HUES6 (cell line): ENCODE measurements around the gene TBX6.
A peak's percentile ranks its signal among the peaks of the same experiment; 100 is the strongest.

Experiments used
- H3K27ac ChIP-seq: 2 replicates; pipeline ENCODE4 v1.7.0; 2013; ENCODE audit warnings: low read depth, mild to moderate bottlenecking, low read length, inconsistent platforms
- H3K27me3 ChIP-seq: 2 replicates; pipeline ENCODE4 v1.6.1; 2013; ENCODE audit warnings: low read length; ENCODE audit not compliant: control insufficient read depth, insufficient read depth
- H3K36me3 ChIP-seq: 2 replicates; pipeline ENCODE4 v1.6.1; 2013; ENCODE audit warnings: low read length; ENCODE audit not compliant: control insufficient read depth, insufficient read depth
- H3K4me1 ChIP-seq: 2 replicates; pipeline ENCODE4 v1.6.1; 2013; ENCODE audit warnings: low read length; ENCODE audit not compliant: control insufficient read depth, insufficient read depth
- H3K4me3 ChIP-seq: 2 replicates; pipeline ENCODE4 v1.5.1; 2013; ENCODE audit warnings: low read depth, low read length
- H3K9ac ChIP-seq: one replicate; pipeline ENCODE4 v1.6.1; 2013; ENCODE audit warnings: mild to moderate bottlenecking, low read length
- H3K9me3 ChIP-seq: 2 replicates; pipeline ENCODE4 v1.6.1; 2013; ENCODE audit warnings: low read depth, low read length; ENCODE audit not compliant: control insufficient read depth, insufficient read depth

TBX6 gene

DNA sequence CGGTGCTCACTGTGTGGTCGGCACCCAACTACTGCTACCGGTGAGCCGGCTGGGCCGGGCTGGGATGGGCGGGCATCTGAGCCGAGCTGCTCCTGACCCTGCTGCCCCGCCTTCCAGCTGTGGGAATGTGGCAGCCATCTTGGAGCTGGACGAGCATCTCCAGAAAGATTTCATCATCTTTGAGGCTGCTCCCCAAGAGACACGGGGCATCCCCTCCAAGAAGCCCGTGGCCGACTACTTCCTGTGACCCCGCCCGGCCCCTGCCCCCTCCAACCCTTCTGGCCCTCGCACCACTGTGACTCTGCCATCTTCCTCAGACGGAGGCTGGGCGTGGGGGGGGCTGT lies 6.9 kb downstream of the TBX6 start:
- Histone ChIP-seq H3K4me3 (no peak overlapping the region), H3K9me3 (no peaks in the 10 kb centered on the region), H3K36me3 (peaks cover 57% of the 10 kb centered on the region), H3K9ac (no peak overlapping the region), H3K27ac (peak overlapping the region; percentile 80; the same call in 1 of the 2 replicates), H3K4me1 (peaks cover 11% of the 10 kb centered on the region; the same call in 1 of the 2 replicates), H3K27me3 (no peaks in the 10 kb centered on the region)

DNA sequence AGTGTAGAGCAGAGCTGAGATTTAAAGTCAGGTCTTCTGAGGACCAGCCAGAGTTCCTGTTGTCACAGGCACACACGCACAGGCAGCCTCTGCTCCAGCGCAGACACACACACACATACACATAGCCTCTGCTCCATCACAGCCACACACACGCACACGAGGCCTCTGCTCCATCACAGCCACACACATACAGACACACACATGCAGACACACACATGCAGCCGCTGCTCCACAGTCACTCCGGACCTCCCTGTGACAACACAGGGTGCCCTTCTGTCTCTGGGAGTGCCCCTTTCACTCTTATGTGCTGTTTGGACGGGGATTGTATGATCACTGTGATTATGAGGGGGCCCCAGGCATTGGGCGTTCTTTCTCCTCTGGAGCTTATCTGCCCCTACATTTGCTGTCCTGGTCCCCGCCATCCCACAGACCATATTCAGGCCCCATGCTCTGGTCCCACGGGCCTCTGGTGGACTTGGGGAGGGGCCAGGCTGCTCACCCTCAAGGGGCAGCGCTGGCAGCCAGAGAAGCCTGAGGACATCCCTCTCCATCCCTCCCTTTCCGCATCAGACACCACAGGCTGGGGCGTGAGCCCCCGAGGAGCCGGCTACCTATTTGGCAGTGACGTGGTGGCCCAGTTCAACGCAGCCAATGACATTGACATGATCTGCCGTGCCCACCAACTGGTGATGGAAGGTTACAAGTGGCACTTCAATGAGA lies 7.5 kb downstream of the TBX6 start:
- Histone ChIP-seq H3K4me3 (no peak overlapping the region), H3K9me3 (no peaks in the 10 kb centered on the region), H3K27ac (no peak overlapping the region), H3K4me1 (peaks cover 11% of the 10 kb centered on the region; the same call in 1 of the 2 replicates), H3K9ac (no peak overlapping the region), H3K27me3 (no peaks in the 10 kb centered on the region), H3K36me3 (peaks cover 63% of the 10 kb centered on the region)

DNA sequence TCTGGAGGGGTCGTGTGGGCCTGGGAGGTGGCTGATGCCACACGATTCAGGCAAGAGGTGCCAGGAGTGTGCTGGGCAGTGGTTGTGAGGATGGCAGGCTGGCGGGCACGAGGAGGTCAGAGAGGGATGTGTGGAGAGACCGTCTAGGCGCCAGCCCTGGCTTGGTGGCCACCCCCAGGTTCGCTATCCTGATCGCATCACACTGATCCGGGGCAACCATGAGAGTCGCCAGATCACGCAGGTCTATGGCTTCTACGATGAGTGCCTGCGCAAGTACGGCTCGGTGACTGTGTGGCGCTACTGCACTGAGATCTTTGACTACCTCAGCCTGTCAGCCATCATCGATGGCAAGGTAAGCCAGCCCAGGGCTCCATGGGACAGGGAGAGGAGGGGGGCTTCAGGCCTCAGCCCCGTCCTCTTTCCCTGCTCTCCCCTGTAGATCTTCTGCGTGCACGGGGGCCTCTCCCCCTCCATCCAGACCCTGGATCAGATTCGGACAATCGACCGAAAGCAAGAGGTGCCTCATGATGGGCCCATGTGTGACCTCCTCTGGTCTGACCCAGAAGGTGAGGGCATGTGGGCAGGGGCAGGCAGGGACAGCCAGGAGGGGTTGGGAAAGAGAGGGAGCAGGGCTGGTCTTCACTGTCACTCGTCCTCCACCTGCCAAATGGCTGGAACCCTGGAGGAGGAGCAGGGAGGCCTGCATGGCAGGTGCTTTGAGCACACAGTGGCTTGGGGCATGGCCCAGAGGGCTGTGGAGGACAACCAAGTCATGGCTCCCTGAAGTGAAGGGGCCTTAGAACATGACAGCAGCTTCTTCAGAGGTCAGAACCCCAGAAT lies 8.3 kb downstream of the TBX6 start:
- Histone ChIP-seq H3K9ac (no peak overlapping the region), H3K36me3 (peaks cover 68% of the 10 kb centered on the region), H3K4me3 (no peak overlapping the region), H3K4me1 (peaks cover 6% of the 10 kb centered on the region; the same call in 1 of the 2 replicates), H3K9me3 (no peaks in the 10 kb centered on the region), H3K27me3 (no peaks in the 10 kb centered on the region), H3K27ac (no peak overlapping the region)

DNA sequence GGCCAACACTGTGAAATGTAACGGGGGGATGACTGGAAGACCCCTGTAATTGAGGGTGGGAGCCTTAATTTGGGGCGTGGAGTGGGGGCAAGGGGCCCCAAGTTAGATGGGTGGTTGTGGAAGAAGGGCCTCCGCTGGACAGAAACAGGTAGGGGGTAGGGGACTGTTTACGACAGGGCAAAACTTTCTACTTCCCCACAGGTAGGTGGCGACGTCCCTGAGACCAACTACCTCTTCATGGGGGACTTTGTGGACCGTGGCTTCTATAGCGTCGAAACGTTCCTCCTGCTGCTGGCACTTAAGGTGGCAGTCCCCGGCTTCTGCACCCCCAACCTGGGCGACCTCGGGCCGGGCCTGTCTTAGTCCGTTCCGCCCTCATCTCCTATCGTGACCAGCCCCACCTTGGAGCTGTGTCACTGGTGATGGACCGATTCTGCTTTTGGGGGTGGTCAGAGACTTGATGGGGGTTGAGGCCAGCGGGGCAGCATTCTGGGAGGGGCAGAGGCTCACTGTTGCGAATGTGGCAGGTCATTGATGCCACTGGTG lies 9.1 kb downstream of the TBX6 start:
- Histone ChIP-seq H3K36me3 (peaks cover 76% of the 10 kb centered on the region), H3K9ac (no peak overlapping the region), H3K4me1 (peaks cover 6% of the 10 kb centered on the region; the same call in 1 of the 2 replicates), H3K9me3 (no peaks in the 10 kb centered on the region), H3K27me3 (no peaks in the 10 kb centered on the region), H3K27ac (no peak overlapping the region), H3K4me3 (no peak overlapping the region)

DNA sequence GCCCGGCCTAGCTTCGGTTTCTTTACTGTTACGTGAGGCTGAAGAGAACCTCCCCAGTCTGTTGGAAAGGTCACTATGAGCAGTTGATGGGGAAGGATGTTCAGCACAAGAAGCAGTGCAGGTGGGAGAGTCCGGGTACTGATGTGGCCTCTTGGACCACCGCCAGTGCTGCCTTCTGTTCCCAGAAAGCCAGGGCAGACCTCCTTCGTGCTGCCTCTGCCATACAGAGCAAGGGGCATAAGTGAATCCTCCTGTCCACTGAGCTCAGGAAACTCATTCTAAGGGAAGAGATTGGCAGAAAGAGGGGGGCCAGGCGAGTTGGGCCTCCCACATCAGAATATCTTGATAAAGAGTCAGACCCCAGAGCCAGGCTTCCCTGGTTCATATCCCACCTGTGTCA lies 12.2 kb downstream of the TBX6 start:
- Histone ChIP-seq H3K36me3 (peaks cover 65% of the 10 kb centered on the region), H3K4me1 (peaks cover 7% of the 10 kb centered on the region; the same call in 1 of the 2 replicates), H3K27me3 (no peaks in the 10 kb centered on the region), H3K9ac (no peak overlapping the region), H3K4me3 (no peak overlapping the region), H3K9me3 (no peaks in the 10 kb centered on the region), H3K27ac (no peak overlapping the region)

DNA sequence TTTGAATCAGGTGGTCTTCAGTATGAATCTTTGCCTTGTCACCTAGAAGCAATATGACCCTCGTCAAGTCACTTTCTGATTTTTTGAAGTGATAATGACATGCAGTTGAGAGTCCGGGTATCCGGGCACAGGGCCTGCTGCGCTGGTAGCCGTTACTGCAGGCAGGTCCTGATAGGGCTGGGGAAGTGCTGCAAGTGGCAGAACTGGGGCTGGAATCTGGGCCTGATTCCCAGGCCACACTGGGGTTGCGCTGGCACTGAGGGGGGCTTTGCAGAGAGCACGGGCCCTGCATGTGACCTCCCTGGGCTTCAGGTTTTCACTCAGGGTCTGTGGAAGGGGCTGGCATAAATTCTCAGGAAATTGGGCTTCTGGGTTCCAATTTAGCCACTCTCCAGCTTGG lies 13.0 kb downstream of the TBX6 start:
- Histone ChIP-seq H3K9ac (no peak overlapping the region), H3K4me3 (no peak overlapping the region), H3K36me3 (peaks cover 58% of the 10 kb centered on the region), H3K9me3 (no peaks in the 10 kb centered on the region), H3K27me3 (no peaks in the 10 kb centered on the region), H3K27ac (no peak overlapping the region), H3K4me1 (peaks cover 7% of the 10 kb centered on the region; the same call in 1 of the 2 replicates)

DNA sequence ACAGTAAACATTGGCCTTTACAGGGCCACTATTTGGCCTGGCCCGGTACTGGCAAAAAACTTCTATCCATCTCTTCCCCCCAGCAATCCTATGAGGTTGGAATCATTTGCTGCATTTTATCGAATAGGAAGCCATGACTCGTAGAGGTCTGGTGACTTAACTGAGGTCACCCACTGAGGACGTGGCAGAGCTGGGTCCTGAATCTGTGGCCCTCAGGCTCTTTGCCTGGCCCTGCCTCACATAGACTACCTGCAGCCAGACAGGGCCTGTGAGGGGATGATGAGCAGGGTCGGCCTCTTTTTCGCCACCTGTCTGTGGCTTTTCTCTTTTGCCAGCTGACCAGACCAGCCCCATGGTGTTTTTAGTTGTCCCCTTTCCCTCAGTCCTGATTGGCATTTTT lies 14.1 kb downstream of the TBX6 start:
- no peaks in the 10 kb centered on the region for H3K27me3 ChIP-seq
- H3K4me1 ChIP-seq = peaks cover 7% of the 10 kb centered on the region; the same call in 1 of the 2 replicates
- no peak overlapping the region for H3K27ac ChIP-seq
- H3K9ac ChIP-seq = no peak overlapping the region
- H3K4me3 ChIP-seq = no peak overlapping the region; the same call in 1 of the 2 replicates
- H3K36me3 ChIP-seq = peaks cover 47% of the 10 kb centered on the region
- H3K9me3 ChIP-seq = no peaks in the 10 kb centered on the region

DNA sequence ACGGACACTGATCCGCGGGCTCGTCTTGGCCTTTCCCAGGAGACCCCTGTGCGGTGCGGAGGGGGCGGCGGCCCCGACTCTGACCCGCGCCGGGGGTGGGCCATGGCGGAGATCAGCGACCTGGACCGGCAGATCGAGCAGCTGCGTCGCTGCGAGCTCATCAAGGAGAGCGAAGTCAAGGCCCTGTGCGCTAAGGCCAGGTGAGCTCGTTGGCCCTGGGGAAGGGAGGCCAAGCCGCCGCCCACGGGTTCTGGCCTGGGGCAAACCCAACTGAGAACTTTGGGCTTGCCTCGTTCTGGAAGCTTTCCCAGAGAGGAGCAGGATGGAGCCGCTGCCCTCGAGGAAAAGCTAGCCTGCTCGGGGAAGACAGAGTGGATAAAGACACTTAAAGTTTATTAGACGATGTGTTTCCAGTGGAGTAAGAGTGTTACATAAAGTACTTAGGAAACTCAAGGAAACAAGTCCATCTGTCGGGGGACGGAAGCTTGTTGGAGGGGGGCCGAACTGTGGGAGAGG lies 15.4 kb downstream of the TBX6 start:
- Histone ChIP-seq H3K4me3 (peak overlapping the region; percentile 91), H3K36me3 (peaks cover 50% of the 10 kb centered on the region), H3K27ac (peak overlapping the region; percentile 82), H3K4me1 (peaks cover 7% of the 10 kb centered on the region; the same call in 1 of the 2 replicates), H3K9ac (peak overlapping the region; percentile 94), H3K27me3 (no peaks in the 10 kb centered on the region), H3K9me3 (no peaks in the 10 kb centered on the region)

DNA sequence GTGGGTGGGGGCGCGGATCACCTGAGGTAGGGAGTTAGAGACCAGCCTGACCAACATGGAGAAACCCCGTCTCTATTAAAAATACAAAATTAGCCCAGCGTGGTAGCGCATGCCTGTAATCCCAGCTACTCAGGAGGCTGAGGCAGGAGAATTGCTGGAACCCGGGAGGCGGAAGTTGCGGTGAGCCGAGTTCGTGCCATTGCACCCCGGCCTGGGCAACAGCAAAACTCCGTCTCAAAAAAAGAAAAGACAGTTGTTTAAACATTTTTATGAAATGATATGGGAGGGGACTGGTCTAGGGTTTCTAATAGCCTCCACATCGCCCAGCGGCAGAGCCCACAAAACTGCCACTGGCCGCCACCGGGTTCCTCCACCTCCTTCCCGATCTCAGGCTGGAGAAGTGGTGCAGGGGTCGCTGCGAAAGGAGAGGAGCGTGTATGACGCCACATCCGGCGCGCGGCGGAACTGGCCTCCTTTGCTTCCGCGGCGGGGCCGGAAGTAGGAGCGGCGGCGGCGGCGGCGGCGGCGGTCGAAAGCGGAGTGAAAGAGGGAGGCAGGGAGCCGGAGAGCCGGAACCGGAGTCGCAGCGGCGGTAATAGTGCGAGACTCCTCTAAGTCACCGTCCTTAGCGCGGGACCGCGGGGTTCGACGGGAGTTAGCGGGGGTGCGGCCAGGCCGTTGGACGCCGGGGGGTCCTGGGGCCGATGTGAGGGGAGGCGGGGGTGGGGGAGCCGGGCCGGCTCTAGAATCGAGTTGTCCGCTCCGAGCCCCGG lies 16.0 kb downstream of the TBX6 start, which contains the start of gene PPP4C:
Gene PPP4C (plus strand): TSS at position 492 of the 773 bp plus-strand sequence. CDS start 384 bp downstream, outside the sequence.
- Histone ChIP-seq H3K4me3 (peak within 1 kb of the TSS; percentile 91), H3K36me3 (peaks cover 50% of the 10 kb centered on the region), H3K27me3 (no peaks in the 10 kb centered on the region), H3K9ac (peak within 1 kb of the TSS; percentile 94), H3K9me3 (no peaks in the 10 kb centered on the region), H3K27ac (peak within 1 kb of the TSS; percentile 82), H3K4me1 (peaks cover 7% of the 10 kb centered on the region; the same call in 1 of the 2 replicates)

DNA sequence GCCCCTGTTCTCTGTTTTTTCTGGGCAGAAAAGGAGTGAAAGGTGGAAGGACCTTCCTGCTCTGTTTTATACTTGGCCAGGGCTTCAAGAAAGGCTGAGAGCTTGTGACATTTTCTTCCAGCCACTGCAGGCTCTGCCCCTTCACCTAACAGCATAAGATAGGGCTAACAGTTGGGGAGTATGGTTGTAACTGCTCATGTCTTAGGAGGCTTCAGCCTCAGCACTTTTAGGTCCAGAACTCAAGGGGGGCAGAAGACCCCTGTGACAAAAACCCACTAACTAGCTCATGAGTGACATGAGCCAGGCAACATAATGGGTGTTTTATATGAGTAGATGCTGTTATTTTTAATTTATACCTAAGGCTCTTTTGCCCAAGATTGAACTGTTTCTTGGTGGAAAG lies 21.2 kb downstream of the TBX6 start:
- Histone ChIP-seq H3K36me3 (peaks cover 67% of the 10 kb centered on the region), H3K4me1 (peaks cover 11% of the 10 kb centered on the region), H3K4me3 (no peak overlapping the region), H3K9me3 (no peaks in the 10 kb centered on the region), H3K9ac (no peak overlapping the region), H3K27ac (no peak overlapping the region), H3K27me3 (no peaks in the 10 kb centered on the region)
